Activated CD4-positive, alpha-beta T cell treated with anti-CD3 and anti-CD28 coated beads for 4 hours (primary cell): Measurements from ENCODE around the gene BCL2L13.
A peak's percentile ranks its signal among the peaks of the same experiment; 100 is the strongest.
"Not testable (repeated sequence)": the region's sequence is repeated elsewhere in the genome, so short reads cannot be mapped to it uniquely, and the experiment has no call there.

Source experiments
- DNase-seq, 2 donors: peaks; one replicate each; pipeline ENCODE4 v3.0.0-alpha.2; 2020

BCL2L13 gene

DNA sequence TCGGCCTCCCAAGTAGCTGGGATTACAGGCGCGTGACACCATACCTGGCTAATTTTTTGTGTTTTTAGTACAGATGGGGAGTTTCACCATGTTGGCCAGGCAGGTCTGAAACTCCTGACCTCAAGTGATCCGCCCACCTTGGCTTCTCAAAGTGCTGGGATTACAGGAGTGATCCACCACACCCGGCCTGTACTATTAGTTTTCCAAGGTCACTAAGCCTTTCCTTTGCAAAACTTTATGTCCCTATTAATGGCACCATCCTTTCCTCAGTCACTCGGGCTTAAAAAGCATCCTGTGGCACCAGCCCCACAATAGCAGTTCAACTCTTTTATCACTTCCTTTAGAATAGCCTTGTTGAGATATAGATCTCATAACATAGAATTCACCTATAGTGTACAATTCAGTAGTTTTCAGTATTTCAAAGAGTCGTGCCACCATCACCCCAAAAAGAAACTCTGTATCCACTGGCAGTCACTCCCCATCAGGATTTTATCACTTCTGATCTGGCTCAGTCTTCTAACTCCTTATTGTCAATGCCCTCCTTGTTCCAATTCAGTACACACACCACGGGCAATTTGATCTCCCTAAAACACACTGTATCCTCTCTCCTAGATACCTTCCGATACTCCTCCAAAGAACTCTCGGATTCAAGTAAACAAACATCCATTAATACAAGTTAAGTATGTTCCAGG, 921 bp upstream of the BCL2L13 start:
- no peak for DNase-seq

DNA sequence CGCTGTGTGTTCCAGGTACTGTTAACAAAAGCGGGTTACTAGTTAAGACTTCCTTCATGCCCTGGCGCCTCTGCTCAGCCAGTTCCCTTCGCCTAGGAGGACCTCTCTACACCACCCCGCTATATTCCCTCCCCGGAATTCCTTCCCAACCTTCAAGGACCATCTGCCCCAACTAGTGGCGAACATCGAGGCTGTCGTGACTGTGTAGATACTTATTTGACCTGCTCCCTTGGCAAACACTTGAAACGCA, 450 bp upstream of the BCL2L13 start:
- DNase-seq: no peak

DNA sequence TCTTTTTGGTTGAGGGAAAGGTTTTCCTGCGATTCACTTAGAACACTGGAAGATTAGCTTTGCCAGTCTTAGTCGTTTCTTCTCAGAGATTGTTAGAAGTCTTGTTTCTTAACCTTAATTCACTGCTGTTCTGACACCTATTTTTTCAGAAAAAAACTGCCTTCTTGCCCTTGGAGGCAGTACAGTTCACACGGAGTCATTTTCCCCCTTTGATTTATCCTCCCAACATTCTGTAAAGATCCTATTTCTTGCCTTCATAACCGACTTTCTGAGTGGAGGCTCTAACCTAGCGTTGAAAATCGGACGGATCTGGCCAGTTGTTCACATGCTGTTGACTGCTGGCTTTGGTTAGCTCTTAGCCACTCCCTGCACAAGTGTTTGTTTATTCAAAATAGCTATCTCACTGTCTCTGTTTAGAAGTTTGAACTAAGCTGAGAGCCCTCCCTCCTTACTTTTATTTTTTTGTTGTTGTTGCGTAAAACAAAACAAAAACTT, 737 bp downstream of the BCL2L13 start:
- peak in 1 of 2 donors; percentile 12 for DNase-seq

DNA sequence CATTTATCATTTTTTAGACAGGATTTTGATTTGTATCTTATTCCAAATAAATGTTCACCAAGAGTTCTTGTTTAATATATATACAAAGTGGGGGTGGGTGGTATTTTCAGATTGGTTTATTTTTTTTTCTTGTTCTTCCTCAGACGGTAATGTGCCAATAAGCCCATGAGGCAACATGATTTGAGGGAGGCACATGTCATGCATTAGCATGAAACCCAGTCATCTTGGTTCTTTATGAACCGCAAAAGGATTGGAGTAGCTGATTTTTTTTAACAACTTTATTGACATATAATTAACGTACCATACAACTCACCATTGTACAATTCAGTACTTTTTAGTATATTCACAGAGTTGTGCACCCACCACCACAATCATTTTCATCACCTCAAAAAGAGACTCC, 2.7 kb downstream of the BCL2L13 start:
- DNase-seq: no peak

DNA sequence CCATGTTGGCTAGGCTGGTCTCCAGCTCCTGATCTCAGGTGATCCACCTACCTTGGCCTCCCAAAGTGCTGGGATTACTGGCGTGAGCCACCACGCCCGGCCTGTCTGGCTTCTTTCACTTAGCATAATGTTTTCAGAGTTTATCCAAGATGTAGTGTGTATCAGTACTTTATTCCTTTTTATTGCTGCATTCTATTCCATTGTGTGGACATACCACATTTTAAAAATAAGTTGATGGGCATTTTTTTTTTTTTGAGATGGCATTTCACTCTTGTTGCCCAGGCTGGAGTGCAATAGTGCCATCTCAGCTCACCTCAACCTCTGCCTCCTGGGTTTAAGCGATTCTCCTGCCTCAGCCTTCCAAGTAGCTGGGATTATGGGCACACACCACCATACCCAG, 3.8 kb downstream of the BCL2L13 start:
- DNase-seq: not testable (repeated sequence)

DNA sequence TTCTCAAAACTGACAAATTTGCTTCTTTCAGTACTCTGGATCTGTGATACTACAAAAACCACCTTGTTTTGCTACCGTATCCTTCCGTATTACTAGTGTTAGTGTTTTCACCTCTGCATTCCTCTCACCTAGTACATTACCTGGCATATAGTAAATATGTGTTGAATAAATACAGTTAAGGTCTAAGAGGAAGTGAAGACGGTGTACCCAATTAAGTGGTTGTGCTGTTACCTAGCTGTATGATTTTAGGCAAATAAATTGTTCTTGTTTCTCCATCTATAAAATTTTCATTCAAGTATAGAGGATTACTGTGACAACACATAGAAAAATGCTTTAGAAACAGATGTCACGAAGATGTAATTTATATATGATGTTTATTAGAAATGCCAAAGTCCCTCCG, 8.9 kb downstream of the BCL2L13 start:
- no peak for DNase-seq

DNA sequence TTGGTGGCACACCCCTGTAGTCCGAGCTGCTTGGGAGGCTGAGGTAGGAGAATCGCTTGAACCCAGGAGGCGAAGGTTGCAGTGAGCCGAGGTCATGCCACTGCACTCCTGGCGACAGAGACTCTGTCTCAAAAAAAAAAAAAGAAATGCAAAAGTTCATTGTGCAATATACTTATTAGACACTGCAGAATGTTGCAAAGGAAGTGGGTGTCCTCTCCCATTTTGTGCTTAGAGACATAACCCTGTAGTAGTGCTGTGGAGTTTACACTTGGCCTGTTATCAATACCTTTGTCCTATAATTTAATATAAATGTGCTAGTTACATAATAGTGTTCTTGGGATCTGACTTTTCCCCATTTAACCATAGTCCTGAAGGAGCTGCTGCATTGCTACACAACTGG, 9.4 kb downstream of the BCL2L13 start:
- DNase-seq: no peak

DNA sequence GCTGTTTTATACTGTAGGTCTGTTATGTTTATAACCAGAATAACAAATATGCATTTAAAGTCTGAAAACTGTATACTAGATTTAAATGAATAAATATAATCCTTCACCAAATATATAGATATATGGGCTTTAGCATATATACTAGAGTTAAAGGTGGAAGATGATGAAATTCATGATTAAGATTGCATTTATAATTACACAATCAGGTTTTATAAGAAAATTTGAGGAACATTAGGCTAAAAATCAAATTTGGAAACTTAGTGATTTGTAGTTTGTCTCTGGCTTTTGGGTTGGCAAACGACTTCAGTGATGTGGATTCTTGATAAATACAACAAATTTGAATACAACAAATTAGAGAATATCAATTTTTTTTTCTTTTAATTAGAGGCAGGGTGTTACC, 10.0 kb downstream of the BCL2L13 start:
- DNase-seq: no peak

DNA sequence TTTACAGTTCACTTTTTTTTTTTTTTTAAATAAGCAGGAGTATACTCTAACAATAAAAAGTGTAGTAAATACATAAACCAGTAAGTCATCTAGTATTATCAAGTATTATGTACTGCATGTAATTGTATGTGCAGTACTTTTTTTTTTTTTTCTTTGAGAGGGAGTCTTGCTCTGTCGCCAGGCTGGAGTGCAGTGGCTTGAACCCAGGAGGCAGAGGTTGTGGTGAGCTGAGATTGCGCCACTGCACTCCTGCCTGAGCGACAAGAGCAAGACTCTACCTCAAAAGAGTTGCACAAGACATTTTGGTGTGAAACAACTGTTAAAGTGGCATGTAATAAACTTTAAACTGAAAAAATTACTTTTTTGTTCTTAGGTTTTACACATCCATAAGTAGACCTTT, 16.7 kb downstream of the BCL2L13 start:
- DNase-seq: no peak

DNA sequence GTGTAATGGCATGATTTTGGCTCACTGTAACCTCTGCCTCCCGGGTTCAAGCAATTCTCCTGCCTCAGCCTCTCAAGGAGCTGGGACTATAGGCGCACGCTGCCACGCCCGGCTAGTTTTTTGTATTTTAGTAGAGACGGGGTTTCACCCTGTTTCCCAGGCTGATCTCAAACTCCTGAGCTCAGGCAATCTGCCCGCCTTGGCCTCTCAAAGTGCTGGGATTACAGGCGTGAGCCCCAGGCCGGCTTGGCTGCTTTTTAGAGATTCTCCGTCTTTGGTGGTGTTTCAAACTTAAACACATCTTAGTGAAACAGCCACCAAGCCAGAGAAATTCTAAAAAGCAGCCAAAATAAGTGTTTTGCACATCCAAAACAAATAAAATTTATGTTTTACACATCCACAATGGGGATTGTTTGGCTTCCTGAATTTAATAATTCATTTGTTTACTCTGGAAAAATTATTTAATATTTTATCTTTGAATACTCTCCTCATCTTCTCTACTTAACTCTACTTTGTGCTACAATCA, 18.4 kb downstream of the BCL2L13 start:
- no peak for DNase-seq

DNA sequence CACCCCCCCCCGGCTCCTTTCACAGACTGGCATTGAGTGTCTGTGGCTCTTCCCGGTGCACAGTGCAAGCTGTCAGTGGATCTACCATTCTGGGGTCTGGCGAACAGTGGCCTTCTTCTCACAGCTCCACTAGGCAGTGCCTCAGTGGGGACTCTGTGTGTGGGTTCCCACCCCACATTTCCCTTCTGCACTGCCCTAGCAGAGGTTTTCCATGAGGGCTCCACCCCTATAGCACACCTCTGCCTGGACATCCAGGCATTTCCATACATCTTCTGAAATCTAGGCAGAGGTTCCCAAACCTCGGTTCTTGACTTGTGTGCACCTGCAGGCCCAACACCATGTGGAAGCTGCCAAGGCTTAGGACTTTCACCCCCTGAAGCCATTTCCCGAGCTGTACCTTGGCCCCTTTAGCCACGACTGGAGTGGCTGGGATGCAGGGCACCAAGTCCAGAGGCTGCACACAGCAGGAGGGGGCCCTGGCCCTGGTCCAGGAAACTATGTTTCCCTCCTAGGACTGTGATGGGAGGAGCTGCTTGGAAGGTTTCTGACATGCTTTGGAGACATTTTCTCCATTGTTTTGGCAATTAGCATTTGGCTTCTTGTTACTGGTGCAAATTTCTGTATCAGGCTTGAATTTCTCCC, 26.0 kb downstream of the BCL2L13 start:
- no peak for DNase-seq

DNA sequence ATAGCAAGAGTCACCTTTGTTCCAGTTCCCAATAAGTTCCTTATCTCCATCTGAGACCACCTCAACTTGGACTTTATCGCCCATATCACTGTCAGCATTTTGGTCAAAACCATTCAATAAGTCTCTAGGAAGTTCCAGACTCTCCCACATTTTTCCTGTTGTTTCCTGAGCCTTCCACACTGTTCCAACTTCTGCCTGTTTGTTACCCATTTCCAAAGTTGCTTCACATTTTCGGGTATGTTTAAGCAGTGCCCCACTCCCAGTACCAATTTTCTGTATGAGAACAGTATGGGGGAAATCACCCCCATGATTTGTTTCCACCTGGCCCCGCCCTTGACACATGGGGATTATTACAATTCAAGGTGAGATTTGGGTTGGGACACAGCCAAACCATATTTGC, 26.7 kb downstream of the BCL2L13 start:
- no peak for DNase-seq

DNA sequence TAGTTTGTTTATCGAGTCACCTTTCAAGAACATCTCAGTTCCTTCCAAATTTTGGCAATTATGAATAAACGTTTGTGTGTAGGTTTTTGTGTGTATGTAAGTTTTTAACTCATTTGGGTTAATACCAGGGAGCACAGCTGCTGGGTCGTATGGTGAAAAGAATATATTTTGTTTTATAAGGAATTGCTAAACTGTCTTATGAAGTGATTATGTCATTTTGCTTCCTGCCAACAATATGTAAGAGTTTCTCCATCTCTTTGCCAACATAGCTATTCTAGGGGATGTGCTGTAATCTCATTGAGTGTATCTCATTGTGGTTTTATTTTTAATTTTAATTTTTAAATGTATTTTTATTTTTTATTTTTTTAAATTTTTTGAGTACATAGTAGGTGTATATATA, 27.3 kb downstream of the BCL2L13 start:
- no peak for DNase-seq

DNA sequence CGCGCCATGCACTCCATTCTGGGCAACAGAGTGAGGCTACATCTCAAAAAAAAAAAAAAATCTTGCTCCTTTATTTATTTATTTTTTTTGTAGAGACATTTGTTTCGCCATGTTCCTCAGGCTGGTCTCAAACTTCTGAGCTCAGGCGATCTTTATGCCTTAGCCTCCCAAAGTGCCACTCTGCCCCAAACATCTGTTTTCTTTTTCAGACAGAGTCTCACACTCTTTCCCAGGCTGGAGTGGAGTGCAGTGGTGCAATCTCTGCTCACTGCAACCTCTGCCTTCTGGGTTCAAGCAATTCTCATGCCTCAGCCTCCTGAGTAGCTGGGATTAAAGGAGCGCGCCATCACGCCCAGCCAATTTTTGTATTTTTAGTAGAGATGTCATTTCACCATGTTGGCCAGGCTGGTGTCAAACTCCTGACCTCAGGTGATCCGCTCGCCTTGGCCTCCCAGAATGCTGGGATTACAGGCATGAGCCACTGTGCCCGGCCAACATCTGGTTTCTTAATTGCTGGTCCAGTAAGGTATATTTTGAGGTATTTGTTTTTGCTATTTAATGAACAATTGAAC, 33.0 kb downstream of the BCL2L13 start:
- DNase-seq: not testable (repeated sequence)

DNA sequence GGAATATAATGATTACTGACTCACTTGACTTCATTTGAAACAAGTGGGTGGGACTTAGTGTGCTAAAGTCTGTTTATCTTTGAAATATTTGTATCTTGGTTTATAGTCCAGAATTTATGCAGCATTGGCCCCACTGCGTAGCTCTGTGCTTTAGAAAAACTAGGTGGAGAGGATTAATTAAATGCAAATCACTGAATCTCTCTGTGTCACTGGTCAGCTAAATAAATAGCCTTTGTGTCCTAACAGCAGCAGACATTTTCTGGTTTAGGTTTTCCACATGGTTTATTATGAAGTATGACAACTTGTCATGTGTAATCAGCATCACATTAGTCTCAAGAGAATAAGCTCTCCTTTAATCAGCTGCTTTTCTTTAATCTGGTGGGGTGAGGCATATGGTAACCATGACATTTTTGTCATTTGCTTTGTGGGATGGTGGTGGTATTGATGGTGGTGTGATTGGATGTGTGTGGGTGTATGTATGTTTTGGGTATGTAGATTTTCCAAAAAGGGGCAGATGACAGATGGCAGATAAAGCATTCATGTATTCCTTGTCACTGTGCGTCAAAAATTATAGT, 33.9 kb downstream of the BCL2L13 start:
- DNase-seq: peak in 1 of 2 donors; percentile 6

DNA sequence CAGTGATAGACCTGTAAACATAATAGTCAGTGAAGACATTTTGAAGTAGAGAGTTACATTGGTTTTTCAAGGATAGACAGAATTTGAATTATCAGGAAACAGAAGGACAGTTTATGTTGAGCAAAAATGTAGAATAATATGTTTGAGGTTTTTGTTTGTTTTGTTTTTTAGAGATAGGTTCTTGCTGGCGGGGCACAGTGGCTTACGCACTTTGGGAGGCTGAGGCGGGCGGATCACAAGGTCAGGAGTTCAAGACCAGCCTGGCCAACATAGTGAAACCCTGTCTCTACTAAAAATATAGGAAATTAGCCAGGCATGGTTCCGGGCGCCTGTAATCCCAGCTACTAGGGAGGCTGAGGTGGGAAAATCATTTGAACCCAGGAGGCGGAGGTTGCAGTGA, 35.6 kb downstream of the BCL2L13 start:
- DNase-seq: no peak

DNA sequence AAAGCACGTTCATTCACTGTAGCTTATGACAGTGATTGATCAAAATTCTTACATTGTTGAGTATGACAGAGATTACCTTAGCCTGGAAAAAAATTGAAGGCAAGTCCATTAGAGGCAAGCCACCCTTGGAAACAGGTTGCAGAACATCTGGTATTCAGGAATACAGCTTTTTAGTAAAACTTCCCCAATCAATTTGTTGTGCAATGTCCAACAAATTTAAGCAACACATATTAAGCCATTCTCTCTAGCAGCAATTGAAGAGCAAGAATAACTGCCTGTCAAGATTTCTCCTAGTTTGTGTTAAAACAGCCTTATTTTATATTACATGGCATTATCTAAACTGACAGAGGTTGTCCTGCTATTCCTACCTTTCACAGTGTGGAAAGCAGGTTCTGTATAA, 37.0 kb downstream of the BCL2L13 start:
- DNase-seq: no peak

DNA sequence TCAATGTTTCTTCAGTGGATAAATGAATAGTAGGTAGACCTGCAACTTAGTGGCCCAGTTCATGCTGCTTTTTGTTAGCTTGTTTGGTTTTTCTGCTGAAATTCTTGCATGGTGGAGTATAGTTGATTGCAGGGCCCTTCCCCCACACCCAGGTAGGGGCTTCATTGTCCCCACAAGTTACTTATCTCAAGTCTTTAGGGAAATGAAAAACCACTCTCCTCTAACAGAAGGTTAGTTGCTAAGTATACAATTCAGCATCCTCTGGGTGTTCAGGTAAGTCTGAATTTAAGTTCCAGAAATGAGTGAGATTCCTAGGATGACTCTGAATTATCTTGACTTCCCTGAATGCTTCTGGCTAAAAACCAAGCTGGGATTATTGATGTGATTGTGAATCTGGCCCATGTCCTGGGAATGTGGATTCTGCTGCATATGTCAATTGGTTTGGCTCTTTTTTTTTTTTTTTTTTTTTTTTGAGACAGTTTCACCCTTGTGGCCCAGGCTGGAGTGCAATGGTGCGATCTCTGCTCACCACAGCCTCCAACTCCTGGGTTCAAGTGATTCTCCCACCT, 40.3 kb downstream of the BCL2L13 start:
- DNase-seq: no peak

DNA sequence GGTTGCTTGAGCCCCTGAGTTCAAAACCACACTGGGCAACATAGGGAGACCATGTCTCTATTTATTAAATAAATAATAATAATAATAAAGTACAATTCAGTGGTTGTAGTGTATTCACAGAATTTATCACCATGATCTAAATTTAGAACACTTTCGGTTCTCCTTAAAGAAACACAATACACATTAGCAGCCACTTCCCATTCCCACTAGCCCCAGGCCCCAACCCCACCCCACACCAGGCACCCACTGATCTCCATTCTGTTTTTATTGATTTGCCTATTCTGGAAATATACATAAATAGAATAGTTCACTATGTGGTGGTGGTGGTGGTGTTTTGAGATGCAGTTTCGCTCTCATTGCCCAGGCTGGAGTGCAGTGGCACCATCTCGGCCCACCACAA, 45.7 kb downstream of the BCL2L13 start:
- DNase-seq: no peak

DNA sequence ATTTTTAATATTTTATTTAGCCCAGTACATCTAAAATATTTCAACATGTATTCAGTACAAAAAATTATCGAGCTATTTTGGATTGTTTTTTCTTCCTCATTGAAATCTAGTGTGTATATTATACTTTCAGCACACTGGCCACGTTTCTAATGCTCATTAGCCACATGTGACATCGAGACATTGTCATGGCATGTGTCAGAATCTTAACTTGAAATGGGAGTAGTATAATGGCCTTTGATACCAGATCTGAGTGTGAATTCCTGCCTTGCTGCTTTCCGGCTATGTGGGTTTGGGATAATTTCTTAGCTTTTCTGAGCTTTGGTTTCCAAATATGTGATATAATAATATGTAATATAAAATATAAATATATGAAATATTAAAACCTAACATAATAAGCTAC, 54.3 kb downstream of the BCL2L13 start:
- no peak for DNase-seq

DNA sequence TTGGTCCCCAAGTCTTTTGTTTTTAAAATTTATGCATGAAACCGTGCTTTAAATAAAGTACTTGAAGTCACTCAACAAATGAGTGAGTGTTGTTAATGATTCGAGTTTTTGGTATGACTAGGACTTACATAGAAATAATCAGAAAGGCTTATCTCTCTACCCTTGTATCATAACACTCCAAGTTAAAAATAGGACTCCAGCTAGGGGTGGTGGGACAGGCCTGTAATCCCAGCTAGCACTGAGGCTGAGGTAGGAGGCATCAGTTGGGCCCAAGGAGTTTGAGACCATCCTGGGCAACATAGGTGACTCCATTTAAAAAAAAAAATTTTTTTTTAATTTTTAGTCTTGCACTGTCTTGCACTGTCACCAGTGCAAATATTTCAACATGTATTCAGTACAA, 55.6 kb downstream of the BCL2L13 start:
- DNase-seq: no peak

DNA sequence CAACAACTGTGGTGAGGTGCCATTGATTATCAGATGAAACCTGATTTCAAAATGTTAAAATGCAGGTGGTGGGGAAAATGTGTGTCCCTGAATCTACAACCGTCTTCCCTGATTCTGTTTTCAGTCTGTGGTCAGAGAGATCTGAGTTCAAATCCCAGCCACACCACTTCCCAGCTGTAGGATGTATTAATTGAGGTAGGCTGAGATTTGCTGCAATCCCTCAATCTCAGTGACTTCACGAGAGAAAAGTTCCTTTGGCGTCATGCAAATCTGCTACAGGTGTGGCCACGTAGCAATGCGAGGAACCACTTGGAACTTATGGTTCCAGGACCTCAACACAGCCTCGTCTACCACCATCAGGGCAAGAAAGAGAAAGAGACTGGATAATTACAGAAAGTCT, 56.2 kb downstream of the BCL2L13 start:
- no peak for DNase-seq

DNA sequence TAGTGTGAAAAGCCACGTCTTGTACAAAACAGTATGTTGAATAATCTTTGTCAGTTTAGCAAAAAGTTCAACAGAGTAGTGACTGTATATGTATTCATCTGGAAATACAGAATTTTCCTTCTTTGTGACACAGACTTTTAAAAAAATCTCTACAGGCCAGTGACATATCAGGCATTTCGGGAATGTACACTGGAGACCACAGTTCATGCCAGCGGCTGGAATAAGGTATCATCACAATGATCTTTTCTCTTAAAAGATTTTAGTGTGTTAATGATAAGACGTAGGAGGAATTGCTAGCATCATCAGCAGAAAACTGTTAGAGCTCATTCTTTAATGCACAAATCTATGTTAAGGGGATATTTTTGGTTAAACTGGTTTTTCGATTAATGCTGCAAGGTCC, 57.4 kb downstream of the BCL2L13 start:
- DNase-seq: no peak

DNA sequence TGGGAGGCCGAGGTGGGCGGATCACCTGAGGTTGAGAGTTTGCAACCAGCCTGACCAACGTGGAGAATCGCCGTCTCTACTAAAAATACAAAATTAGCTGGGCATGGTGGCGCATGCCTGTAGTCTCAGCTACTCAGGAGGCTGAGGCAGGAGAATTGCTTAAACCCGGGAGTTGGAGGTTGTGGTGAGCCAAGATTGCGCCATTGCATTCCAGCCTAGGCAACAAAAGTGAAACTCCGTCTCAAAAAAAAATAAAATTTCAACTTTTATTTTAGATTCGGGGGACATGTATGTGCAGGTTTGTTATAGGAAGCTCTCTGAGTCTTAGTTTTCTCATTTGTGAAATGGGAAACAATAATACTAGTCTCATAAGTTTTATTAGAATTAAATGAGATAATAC, 58.6 kb downstream of the BCL2L13 start:
- DNase-seq: not testable (repeated sequence)
